ENCODE results near the gene TAF1D. TPM values are rescaled to one million over a fixed set of nuclear protein-coding genes. Genes with fewer than 3 reads are reported as not detected.

TAF1D gene, protein sequence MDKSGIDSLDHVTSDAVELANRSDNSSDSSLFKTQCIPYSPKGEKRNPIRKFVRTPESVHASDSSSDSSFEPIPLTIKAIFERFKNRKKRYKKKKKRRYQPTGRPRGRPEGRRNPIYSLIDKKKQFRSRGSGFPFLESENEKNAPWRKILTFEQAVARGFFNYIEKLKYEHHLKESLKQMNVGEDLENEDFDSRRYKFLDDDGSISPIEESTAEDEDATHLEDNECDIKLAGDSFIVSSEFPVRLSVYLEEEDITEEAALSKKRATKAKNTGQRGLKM
- total RNA-seq (2021): 222 and 275 TPM in 2 replicates
- Bru-seq, nascent RNA: percentile 100 among the genes with signal in this experiment
- percentile 100 among the genes with signal in this experiment for BruChase-seq, experiment 1, labeled RNA remaining after a 2-hour chase
- BruChase-seq, experiment 2, labeled RNA remaining after a 6-hour chase: percentile 98 among the genes with signal in this experiment
- long read RNA-seq, partial matches to known transcripts: 3 of 26 reads
- long read RNA-seq, other reads (novel, unspliced or antisense): 16 of 26 reads

DNA sequence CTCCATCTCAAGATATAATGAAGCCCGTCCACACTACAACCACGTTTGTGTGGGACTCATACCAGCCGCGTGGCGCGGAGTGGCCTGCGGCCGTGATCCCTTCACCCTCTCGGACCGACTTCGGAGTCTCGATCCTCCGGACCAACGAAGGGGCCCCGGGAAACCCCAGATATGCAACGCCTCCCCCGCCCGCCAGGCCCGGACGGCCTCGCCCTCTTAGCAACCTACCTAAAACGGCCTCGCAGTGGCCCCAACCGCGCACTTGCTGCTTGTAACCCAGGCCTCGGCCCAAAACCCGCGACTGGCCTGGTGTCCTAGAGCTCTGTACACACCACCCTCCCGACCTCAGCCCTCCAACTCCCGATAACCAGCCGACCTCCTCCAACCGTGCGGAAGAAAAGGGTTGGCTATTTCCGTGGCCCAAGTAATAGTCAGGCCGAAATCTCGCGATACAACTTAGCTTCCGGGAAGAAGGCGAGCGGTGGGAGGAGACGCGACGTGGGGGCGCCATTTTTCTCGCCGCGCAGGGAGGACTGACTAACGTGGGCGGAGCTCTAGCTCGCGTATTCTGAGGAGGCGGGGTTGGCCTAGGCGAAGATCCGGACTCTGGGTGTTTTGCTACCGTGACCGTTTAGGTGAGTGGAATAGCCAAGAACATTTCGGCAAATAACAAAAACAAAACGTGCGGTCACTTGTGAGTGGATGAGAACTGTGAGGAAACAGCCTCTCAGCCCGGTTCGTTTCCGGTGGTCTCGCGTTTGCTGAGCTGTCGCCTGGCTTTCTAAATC, at the start of gene TAF1D, which contains the start of gene C11orf54:
Gene TAF1D, minus strand, starts transcription at position 402 of the 788 bp plus-strand sequence. CDS start 2,191 bp downstream, outside the sequence.
Gene C11orf54, plus strand, starts transcription at position 579 of the 788 bp plus-strand sequence. CDS start 5,722 bp downstream, outside the sequence.
- no peaks in the 10 kb centered on the region for H3K27me3 ChIP-seq (replicated peaks; ENCODE audit: insufficient read depth, low read depth, low read length, poor library complexity)
- H3K4me3 ChIP-seq (ENCODE audit: low read depth, low read length, poor library complexity, severe bottlenecking): peak within 1 kb of the TSS; percentile 64
- TF ChIP-seq, protein P1, sequence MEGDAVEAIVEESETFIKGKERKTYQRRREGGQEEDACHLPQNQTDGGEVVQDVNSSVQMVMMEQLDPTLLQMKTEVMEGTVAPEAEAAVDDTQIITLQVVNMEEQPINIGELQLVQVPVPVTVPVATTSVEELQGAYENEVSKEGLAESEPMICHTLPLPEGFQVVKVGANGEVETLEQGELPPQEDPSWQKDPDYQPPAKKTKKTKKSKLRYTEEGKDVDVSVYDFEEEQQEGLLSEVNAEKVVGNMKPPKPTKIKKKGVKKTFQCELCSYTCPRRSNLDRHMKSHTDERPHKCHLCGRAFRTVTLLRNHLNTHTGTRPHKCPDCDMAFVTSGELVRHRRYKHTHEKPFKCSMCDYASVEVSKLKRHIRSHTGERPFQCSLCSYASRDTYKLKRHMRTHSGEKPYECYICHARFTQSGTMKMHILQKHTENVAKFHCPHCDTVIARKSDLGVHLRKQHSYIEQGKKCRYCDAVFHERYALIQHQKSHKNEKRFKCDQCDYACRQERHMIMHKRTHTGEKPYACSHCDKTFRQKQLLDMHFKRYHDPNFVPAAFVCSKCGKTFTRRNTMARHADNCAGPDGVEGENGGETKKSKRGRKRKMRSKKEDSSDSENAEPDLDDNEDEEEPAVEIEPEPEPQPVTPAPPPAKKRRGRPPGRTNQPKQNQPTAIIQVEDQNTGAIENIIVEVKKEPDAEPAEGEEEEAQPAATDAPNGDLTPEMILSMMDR (conservative IDR thresholded peaks at IDR 0.05; ENCODE audit: low read depth, low read length): no peak
- no peak for TF ChIP-seq EZH2 (IDR thresholded peaks at IDR 0.05; ENCODE audit: borderline replicate concordance, low read depth, low read length, poor library complexity, severe bottlenecking)
- ChIA-PET CTCF (interaction anchor here (0.6 to 2.3 kb wide), 2 partner anchors 33 to 43 kb away, joined by 5 to 9 read pairs; partner anchors contain the start of gene MED17), POLR2A (ENCODE audit: low non-redundant PET) (interaction anchor here (0.6 to 1.1 kb wide), 4 partner anchors 14 to 53 kb away, joined by 3 to 12 read pairs (median 7); partner anchors contain the start of gene MED17)
- peaks cover 24% of the 10 kb centered on the region for H3K4me1 ChIP-seq (ENCODE audit: insufficient read depth, low read length, poor library complexity, severe bottlenecking)
- peaks cover 57% of the 10 kb centered on the region for H3K36me3 ChIP-seq (ENCODE audit: insufficient read depth, low read length, poor library complexity, severe bottlenecking)
- H3K27ac ChIP-seq (ENCODE audit: low read depth, low read length, poor library complexity, severe bottlenecking): peak within 1 kb of the TSS; percentile 92
- BruUV-seq (replicated peaks): TSS peak; percentile 66
- DNase-seq (ENCODE audit: low spot score): peak; percentile 100
- intact Hi-C loops (cut with micrococcal nuclease; ENCODE audit: unreplicated experiment): no loop called here
- no peaks in the 10 kb centered on the region for H3K9me3 ChIP-seq (ENCODE audit: low read depth, low read length, poor library complexity, severe bottlenecking)

DNA sequence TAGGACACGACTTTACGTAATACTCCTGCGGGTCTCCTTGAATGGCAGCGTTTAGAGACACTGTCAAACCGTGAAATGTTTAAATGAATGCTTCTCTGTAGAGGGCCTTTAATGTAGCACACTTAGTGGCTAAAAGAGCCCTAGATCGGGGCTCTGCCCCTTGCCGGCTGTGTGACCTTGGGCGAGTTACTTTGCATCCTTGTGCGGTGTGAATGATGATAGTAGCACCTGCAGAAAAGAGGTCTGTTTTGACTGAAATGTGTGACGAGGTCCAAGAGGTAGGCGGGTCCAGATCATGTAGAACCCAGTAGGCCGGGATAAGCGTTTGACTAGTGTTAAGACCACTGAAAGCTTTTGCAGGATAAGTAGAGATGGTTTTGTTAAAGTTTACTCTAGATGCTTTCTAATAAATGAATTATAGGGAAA, 43.7 kb upstream of the TAF1D start:
- ChIA-PET CTCF (no interaction called here), POLR2A (ENCODE audit: low non-redundant PET) (no interaction called here)
- Histone ChIP-seq H3K9me3 (ENCODE audit: low read depth, low read length, poor library complexity, severe bottlenecking) (no peaks in the 10 kb centered on the region), H3K27ac (ENCODE audit: low read depth, low read length, poor library complexity, severe bottlenecking) (peak overlapping the region; percentile 94), H3K27me3 (replicated peaks; ENCODE audit: insufficient read depth, low read depth, low read length, poor library complexity) (no peaks in the 10 kb centered on the region), H3K4me1 (ENCODE audit: insufficient read depth, low read length, poor library complexity, severe bottlenecking) (peaks cover 20% of the 10 kb centered on the region), H3K4me3 (ENCODE audit: low read depth, low read length, poor library complexity, severe bottlenecking) (peak overlapping the region; percentile 83), H3K36me3 (ENCODE audit: insufficient read depth, low read length, poor library complexity, severe bottlenecking) (peaks cover 26% of the 10 kb centered on the region)
- DNase-seq (ENCODE audit: low spot score): no peak
- BruUV-seq (replicated peaks): no TSS peak
- intact Hi-C loops (cut with micrococcal nuclease; ENCODE audit: unreplicated experiment): no loop called here
- TF ChIP-seq, protein P1 (conservative IDR thresholded peaks at IDR 0.05; ENCODE audit: low read depth, low read length): no peak
- no peak for TF ChIP-seq EZH2 (IDR thresholded peaks at IDR 0.05; ENCODE audit: borderline replicate concordance, low read depth, low read length, poor library complexity, severe bottlenecking)

Measured in A673 (cell line).